Bronchial epithelial cell (primary cell): ENCODE results near the gene SERPINA4. TPM values are rescaled to one million over a fixed set of nuclear protein-coding genes. Genes with fewer than 3 reads are reported as not detected.

Experiments used
- DNase-seq: peaks from one replicate; pipeline ENCODE4 v3.0.0-alpha.2; 2010; ENCODE audit warnings: low read depth
- FAIRE-seq: peaks from 2 replicates; lab custom pipeline; 2011; peaks lifted over from hg19 to GRCh38; lab: Jason Lieb, UNC
- H3K27me3 ChIP-seq: 2 replicates; pipeline ENCODE4 v1.5.1; 2011; ENCODE audit warnings: low read length; ENCODE audit not compliant: control insufficient read depth, insufficient read depth
- H3K36me3 ChIP-seq: 2 replicates; pipeline ENCODE4 v1.5.1; 2011; ENCODE audit warnings: low read length; ENCODE audit not compliant: control insufficient read depth, insufficient read depth
- H3K4me3 ChIP-seq: 2 replicates; pipeline ENCODE4 v1.5.1; 2011; ENCODE audit warnings: mild to moderate bottlenecking, low read depth, low read length, control low read depth
- CTCF ChIP-seq: IDR thresholded peaks from 2 replicates; pipeline ENCODE4 v1.5.1; 2011; ENCODE audit warnings: mild to moderate bottlenecking, moderate library complexity, low read length, control low read depth, inconsistent platforms; ENCODE audit not compliant: insufficient read depth, severe bottlenecking
- total RNA-seq: library from RNA; depleted of rRNA; stranded (reverse); fragments of >200 nt; gene quantifications from 2 replicates; pipeline ENCODE4 v1.2.1, GENCODE V29; 2014

Gene SERPINA4
- total RNA-seq, 1 donor from 2014 or later: not detected

GRCh38 chr14:94593376-94593748 is 32.1 kb downstream of the SERPINA4 start:
- no peak for TF ChIP-seq CTCF
- Histone ChIP-seq H3K27me3 (no peaks in the 10 kb centered on the region), H3K36me3 (no peaks in the 10 kb centered on the region), H3K4me3 (no peak overlapping the region)
- DNase-seq (no peak), FAIRE-seq (no peak)

GRCh38 chr14:94593749-94594431 is 32.6 kb downstream of the SERPINA4 start:
- FAIRE-seq (no peak), DNase-seq (no peak)
- TF ChIP-seq CTCF: no peak
- no peaks in the 10 kb centered on the region for H3K36me3 ChIP-seq
- no peak overlapping the region for H3K4me3 ChIP-seq
- no peaks in the 10 kb centered on the region for H3K27me3 ChIP-seq

GRCh38 chr14:94594441-94594840 is 33.2 kb downstream of the SERPINA4 start:
- TF ChIP-seq CTCF: no peak
- no peak for DNase-seq
- FAIRE-seq: no peak
- Histone ChIP-seq H3K4me3 (no peak overlapping the region), H3K27me3 (no peaks in the 10 kb centered on the region), H3K36me3 (no peaks in the 10 kb centered on the region)

- no peak for DNase-seq
- no peak for FAIRE-seq
- Histone ChIP-seq H3K4me3 (no peak overlapping the region), H3K27me3 (no peaks in the 10 kb centered on the region), H3K36me3 (no peaks in the 10 kb centered on the region)
- no peak for TF ChIP-seq CTCF
Observed at GRCh38 chr14:94595912-94596311, 34.7 kb downstream of the SERPINA4 start.

GRCh38 chr14:94596361-94596760 is 35.1 kb downstream of the SERPINA4 start:
- Histone ChIP-seq H3K36me3 (no peaks in the 10 kb centered on the region), H3K27me3 (no peaks in the 10 kb centered on the region), H3K4me3 (no peak overlapping the region)
- no peak for TF ChIP-seq CTCF
- DNase-seq (no peak), FAIRE-seq (peak; percentile 28)

GRCh38 chr14:94597788-94598187 is 36.5 kb downstream of the SERPINA4 start:
- no peaks in the 10 kb centered on the region for H3K36me3 ChIP-seq
- FAIRE-seq (peak; percentile 92), DNase-seq (no peak)
- no peak for TF ChIP-seq CTCF
- H3K27me3 ChIP-seq: no peaks in the 10 kb centered on the region
- no peak overlapping the region for H3K4me3 ChIP-seq
